ENCODE data around the gene WWTR1. TPM values are rescaled to one million over a fixed set of nuclear protein-coding genes. Genes with fewer than 3 reads are reported as not detected.

The WWTR1 gene
- polyA plus RNA-seq, 1 donor (not counting 4 experiments of a cell fraction or from before 2014, with no cell fraction given) = 77.3 TPM

GRCh38 chr3:149510480-149510879 lies 147.3 kb downstream of the WWTR1 start:
- no peak overlapping the region for H3K27ac ChIP-seq (ENCODE audit: control insufficient read depth, insufficient read depth, low read length)
- DNase-seq (ENCODE audit: low read depth, low spot score) (no peak), FAIRE-seq (no peak)
- no peaks in the 10 kb centered on the region for H3K36me3 ChIP-seq (ENCODE audit: control insufficient read depth in 2 of 2, extremely low read depth in 1 of 2, insufficient read depth in 2 of 2, low read length in 2 of 2)
- no peak overlapping the region for H3K4me3 ChIP-seq (ENCODE audit: control insufficient read depth in 2 of 3, extremely low read depth in 1 of 3, insufficient read depth in 2 of 3, low read depth in 1 of 3, low read length in 3 of 3)
- H3K9me1 ChIP-seq (ENCODE audit: control insufficient read depth, extremely low read depth, insufficient read depth, low read length) = no peaks in the 10 kb centered on the region
- no peaks in the 10 kb centered on the region for H3K79me2 ChIP-seq (ENCODE audit: control insufficient read depth, insufficient read depth, low read length)
- no peaks in the 10 kb centered on the region for H3K4me1 ChIP-seq (ENCODE audit: control insufficient read depth, extremely low read depth, insufficient read depth, low read length)
- no peaks in the 10 kb centered on the region for H3K9me3 ChIP-seq (ENCODE audit: control insufficient read depth, low read depth, low read length)
- H4K20me1 ChIP-seq (ENCODE audit: control insufficient read depth, extremely low read depth, insufficient read depth, low read length) = no peaks in the 10 kb centered on the region
- dilution Hi-C loops (cut with MboI; ENCODE audit: extremely low pct_ligation_motif_present, low sequenced_read_pairs) = no loop called here
- H2AFZ ChIP-seq (ENCODE audit: control insufficient read depth, low read length) = no peak overlapping the region
- no peaks in the 10 kb centered on the region for H3K27me3 ChIP-seq (ENCODE audit: control insufficient read depth, extremely low read depth, insufficient read depth, low read length)
- H3K4me2 ChIP-seq (ENCODE audit: control insufficient read depth, extremely low read depth, insufficient read depth, low read depth, low read length) = no peak overlapping the region
- TF ChIP-seq, protein P1, sequence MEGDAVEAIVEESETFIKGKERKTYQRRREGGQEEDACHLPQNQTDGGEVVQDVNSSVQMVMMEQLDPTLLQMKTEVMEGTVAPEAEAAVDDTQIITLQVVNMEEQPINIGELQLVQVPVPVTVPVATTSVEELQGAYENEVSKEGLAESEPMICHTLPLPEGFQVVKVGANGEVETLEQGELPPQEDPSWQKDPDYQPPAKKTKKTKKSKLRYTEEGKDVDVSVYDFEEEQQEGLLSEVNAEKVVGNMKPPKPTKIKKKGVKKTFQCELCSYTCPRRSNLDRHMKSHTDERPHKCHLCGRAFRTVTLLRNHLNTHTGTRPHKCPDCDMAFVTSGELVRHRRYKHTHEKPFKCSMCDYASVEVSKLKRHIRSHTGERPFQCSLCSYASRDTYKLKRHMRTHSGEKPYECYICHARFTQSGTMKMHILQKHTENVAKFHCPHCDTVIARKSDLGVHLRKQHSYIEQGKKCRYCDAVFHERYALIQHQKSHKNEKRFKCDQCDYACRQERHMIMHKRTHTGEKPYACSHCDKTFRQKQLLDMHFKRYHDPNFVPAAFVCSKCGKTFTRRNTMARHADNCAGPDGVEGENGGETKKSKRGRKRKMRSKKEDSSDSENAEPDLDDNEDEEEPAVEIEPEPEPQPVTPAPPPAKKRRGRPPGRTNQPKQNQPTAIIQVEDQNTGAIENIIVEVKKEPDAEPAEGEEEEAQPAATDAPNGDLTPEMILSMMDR (optimal IDR thresholded peaks at IDR 0.05 in 1 of 3, IDR thresholded peaks at IDR 0.05 in 1 of 3, conservative IDR thresholded peaks at IDR 0.05 in 1 of 3; ENCODE audit: extremely low read depth in 1 of 3, insufficient read depth in 2 of 3, low read length in 3 of 3) = no peak
- no peak for TF ChIP-seq EZH2 (IDR thresholded peaks at IDR 0.05; ENCODE audit: low read length)
- no peak overlapping the region for H3K9ac ChIP-seq (ENCODE audit: control insufficient read depth, extremely low read depth, insufficient read depth, low read length)

GRCh38 chr3:149509526-149509925 lies 148.3 kb downstream of the WWTR1 start:
- Histone ChIP-seq H3K36me3 (ENCODE audit: control insufficient read depth in 2 of 2, extremely low read depth in 1 of 2, insufficient read depth in 2 of 2, low read length in 2 of 2) (no peaks in the 10 kb centered on the region), H3K79me2 (ENCODE audit: control insufficient read depth, insufficient read depth, low read length) (no peaks in the 10 kb centered on the region), H2AFZ (ENCODE audit: control insufficient read depth, low read length) (no peak overlapping the region), H3K27ac (ENCODE audit: control insufficient read depth, insufficient read depth, low read length) (no peak overlapping the region), H4K20me1 (ENCODE audit: control insufficient read depth, extremely low read depth, insufficient read depth, low read length) (no peaks in the 10 kb centered on the region), H3K4me2 (ENCODE audit: control insufficient read depth, extremely low read depth, insufficient read depth, low read depth, low read length) (no peak overlapping the region), H3K4me1 (ENCODE audit: control insufficient read depth, extremely low read depth, insufficient read depth, low read length) (no peaks in the 10 kb centered on the region), H3K27me3 (ENCODE audit: control insufficient read depth, extremely low read depth, insufficient read depth, low read length) (no peaks in the 10 kb centered on the region), H3K9ac (ENCODE audit: control insufficient read depth, extremely low read depth, insufficient read depth, low read length) (no peak overlapping the region), H3K9me1 (ENCODE audit: control insufficient read depth, extremely low read depth, insufficient read depth, low read length) (no peaks in the 10 kb centered on the region), H3K4me3 (ENCODE audit: control insufficient read depth in 2 of 3, extremely low read depth in 1 of 3, insufficient read depth in 2 of 3, low read depth in 1 of 3, low read length in 3 of 3) (no peak overlapping the region), H3K9me3 (ENCODE audit: control insufficient read depth, low read depth, low read length) (no peaks in the 10 kb centered on the region)
- FAIRE-seq = no peak
- no peak for DNase-seq (ENCODE audit: low read depth, low spot score)
- TF ChIP-seq, protein P1 (optimal IDR thresholded peaks at IDR 0.05 in 1 of 3, IDR thresholded peaks at IDR 0.05 in 1 of 3, conservative IDR thresholded peaks at IDR 0.05 in 1 of 3; ENCODE audit: extremely low read depth in 1 of 3, insufficient read depth in 2 of 3, low read length in 3 of 3) = no peak
- no peak for TF ChIP-seq EZH2 (IDR thresholded peaks at IDR 0.05; ENCODE audit: low read length)
- dilution Hi-C loops (cut with MboI; ENCODE audit: extremely low pct_ligation_motif_present, low sequenced_read_pairs) = no loop called here
